ENCODE data around the gene CEP164. TPM values are rescaled to one million over a fixed set of nuclear protein-coding genes. Genes with fewer than 3 reads are reported as not detected.

Gene CEP164
- total and polyA plus RNA-seq, 2 experiments from 2014 or later: 13.9 to 23.8 TPM

DNA sequence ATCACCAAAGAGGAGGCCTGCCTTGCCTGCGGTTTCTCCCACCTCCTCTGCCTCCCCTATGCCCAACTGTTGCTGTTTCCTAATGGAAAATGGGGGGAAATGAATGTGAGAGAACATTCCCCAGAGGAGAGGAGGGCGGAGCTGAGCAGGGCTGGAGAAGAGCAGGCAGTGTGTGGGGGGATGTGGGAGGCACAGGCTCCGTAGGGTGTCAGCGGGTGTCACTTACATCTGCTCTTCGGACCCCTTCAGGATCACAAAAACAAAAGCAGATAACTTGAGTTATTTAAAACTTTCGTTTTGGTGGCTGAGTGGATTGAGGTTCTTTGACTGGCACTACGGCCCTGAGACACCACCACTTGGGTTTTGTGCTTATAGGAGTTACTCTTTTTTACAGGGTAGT lies 93.8 kb downstream of the CEP164 start (continued):
- no peak for TF ChIP-seq ZNF114 (CRISPR knock-in tag; IDR thresholded peaks at IDR 0.05)

GRCh38 chr11:117423046-117423575 lies 95.5 kb downstream of the CEP164 start:
- DNase-seq (ENCODE audit: low spot score) (no peak), ATAC-seq (no peak)
- H3K36me3 Mint-ChIP-seq (ENCODE audit: low read depth): no peaks in the 10 kb centered on the region
- Histone ChIP-seq H4K20me1 (replicated peaks; ENCODE audit: insufficient read depth) (no peaks in the 10 kb centered on the region), H3K27me3 (ENCODE audit: insufficient read depth) (no peaks in the 10 kb centered on the region), H3K79me2 (replicated peaks; ENCODE audit: insufficient read depth) (no peaks in the 10 kb centered on the region), H3K9me2 (ENCODE audit: insufficient read depth) (no peaks in the 10 kb centered on the region), H3F3A (replicated peaks; ENCODE audit: low read depth) (no peaks in the 10 kb centered on the region), H2AFZ (no peak overlapping the region), H3K27ac (ENCODE audit: low read depth) (no peak overlapping the region), H3K4me1 (ENCODE audit: insufficient read depth) (0 out of 2 replicates have a peak, but pooled peaks cover 2% of the 10 kb centered on the region), H3K36me3 (ENCODE audit: insufficient read depth) (no peaks in the 10 kb centered on the region), H3K4me2 (no peak overlapping the region), H3K4me3 (no peak overlapping the region)
- peaks cover 16% of the 10 kb centered on the region for H3K27me3 Mint-ChIP-seq (ENCODE audit: insufficient read depth, low read depth, poor library complexity)
- TF ChIP-seq JUNB (IDR thresholded peaks at IDR 0.05; ENCODE audit: unreplicated experiment) (no peak), POLR2AphosphoS5 (IDR thresholded peaks at IDR 0.05; ENCODE audit: low read depth) (no peak), ZNF462 (CRISPR knock-in tag; IDR thresholded peaks at IDR 0.05) (no peak), ZNF331 (CRISPR knock-in tag; IDR thresholded peaks at IDR 0.05; ENCODE audit: low read depth) (no peak)
- no peak overlapping the region for H3K27ac Mint-ChIP-seq
- peaks cover 19% of the 10 kb centered on the region for H3K4me1 Mint-ChIP-seq
- no peak overlapping the region for H3K4me3 Mint-ChIP-seq
- H3K9me3 Mint-ChIP-seq: no peaks in the 10 kb centered on the region
